GM19240 (cell line): ENCODE measurements around the gene TMCO4.
"Not testable (repeated sequence)": the region's sequence is repeated elsewhere in the genome, so short reads cannot be mapped to it uniquely, and the experiment has no call there.

Experiments
- DNase-seq: peaks from one replicate; pipeline ENCODE4 v3.0.0; 2011; ENCODE audit warnings: low spot score; ENCODE audit not compliant: insufficient read length

The TMCO4 gene

DNA sequence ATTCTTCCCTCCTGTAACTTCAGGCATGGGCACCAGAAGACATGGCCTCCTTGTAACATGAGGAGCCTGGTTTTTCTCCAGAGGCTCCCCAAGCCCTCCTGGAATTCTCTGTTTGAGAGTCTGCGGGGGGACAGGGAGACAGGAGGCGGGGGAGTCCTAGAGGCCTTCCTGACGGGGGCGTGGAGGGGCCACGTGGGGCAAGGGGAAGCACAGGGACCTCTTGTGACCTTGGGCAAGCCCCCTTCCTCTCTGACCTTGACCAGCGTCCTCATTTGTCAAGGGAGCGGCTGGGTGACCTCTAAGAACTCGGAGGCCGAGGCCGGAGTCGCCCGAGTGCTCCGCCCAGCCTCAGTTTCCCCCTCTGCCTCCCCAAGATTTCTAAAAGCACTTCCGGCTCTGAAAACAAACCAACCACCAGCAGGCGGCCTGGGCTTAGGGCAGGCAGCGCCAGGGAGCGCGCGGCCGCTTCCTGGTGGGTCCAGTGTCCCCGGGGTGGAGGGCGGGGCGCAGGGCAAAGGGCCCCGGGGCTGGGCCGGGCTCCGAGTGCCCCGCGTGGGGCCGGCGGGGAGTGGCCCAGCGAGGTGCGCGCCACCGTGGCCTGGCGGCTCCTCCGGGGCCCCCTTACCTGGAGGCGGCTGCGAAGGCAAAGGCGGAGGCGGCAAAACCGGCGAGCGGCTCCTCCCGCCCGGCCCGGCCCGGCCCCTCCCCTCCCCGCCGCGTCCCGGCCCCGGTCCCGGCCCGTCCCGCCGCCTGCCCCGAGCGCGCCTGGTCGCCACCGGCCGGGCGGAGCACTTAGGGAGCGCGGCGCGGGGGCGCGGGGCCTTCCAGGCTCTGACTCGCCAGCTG, at the start of gene TMCO4:
Gene TMCO4, minus strand, starts transcription at position 687 of the 846 bp plus-strand sequence. CDS start 19,158 bp downstream, outside the sequence.
- peak; percentile 45 for DNase-seq

DNA sequence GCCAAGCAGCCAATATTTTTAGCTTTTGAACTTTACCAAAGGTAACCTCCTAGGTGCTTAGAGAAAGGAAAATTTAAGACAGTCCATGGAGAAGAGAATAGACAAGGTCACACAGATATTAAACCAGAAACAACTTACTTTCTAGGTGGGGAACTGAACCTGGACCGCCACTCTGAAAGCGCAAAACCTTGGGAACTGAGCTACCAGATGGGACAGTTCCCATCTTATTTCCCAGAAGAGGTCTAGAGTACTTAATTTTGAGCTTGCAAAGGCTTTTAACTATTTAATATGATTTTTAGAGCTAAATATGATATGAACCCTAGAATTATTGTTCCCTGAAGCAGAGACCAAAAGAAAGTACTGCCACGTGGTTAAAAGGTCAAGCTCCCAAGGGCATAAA, 49.6 kb upstream of the TMCO4 start:
- DNase-seq: not testable (repeated sequence)

DNA sequence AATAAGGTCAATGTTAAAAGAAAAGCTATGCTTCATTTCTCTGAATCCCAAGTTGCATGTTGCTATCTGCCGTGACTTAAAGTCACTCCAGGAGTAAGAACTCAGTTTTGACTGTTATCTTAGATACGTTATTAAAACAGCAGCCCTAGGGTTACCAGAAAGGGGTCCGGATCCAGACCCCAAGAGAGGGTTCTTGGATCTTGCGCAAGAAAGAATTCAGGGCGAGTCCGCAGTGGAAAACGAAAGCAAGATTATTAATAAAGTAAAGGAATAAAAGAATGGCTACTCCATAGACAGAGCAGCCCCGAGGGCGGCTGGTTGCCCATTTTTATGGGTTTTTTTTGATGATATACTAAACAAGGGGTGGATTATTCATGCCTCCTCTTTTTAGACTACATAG, 47.6 kb upstream of the TMCO4 start:
- not testable (repeated sequence) for DNase-seq

DNA sequence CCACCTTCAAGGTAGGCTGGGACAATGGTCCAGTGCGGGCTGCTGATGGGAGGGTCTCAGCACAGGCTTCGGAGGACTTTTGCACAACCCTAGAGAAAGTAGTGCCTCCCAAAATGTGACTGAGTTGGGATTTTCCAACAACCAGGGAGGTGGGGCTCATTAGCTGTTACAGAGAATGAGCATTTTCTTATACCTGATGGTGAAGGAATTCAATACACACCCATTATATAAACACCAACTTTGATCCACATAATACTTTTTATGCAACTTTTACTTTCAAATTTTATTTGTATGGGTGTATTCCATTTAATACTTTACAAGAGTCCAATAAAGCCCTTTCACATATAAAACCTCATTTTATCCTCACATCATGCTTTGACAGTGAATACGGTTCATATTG, 46.6 kb upstream of the TMCO4 start:
- DNase-seq: no peak

DNA sequence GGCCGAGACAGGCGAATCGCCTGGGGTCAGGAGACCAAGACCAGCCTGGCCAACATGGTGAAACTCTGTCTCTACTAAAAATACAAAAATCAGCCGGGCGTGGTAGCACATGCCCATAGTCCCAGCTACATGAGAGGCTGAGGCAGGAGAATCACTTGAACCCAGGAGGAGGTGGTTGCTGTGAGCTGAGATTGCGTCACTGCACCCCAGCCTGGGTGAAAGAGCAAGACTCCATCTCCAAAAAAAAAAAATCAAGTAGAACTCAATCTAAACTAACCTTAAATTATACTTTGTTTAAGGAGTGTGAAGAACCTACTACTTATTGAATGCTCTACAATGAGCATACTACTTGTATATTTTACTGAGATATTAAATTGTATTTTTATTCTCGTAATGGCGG, 45.8 kb upstream of the TMCO4 start:
- DNase-seq: no peak

DNA sequence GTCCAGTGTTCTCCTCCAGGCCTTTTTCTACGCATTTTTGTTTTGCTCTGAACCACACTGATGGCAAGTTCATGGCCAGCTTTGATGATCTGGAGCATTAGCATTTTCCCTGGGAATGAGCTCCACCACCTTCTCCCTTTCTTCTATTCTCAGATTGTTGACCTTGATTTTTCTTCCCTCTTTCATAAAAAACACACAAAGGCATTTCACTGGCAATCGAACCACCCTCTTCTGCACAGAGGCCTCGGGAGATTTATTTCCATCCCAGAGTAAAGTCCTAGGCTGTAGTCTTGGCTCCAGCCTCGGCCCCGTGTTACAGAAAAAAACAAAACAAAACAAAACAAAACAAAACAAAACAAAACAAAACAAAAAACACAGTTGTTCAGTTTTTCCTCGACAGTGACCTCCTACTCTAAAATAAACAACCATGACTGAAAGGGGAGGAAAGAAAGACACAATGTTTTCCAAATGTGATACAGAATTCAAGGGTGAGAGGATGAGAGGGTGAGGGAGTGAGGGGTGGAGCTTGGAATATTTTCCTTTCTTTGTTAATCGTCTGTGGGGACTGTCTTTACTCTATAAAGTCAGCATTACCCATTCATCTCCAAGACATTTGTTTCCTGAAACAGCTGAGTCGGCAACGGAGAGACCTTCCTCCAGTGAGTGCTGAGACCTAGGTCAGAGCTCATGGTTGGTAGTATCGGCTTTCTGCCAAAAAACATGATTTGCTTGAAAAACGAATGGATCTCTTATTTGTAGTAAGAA, 45.2 kb upstream of the TMCO4 start:
- DNase-seq: no peak

DNA sequence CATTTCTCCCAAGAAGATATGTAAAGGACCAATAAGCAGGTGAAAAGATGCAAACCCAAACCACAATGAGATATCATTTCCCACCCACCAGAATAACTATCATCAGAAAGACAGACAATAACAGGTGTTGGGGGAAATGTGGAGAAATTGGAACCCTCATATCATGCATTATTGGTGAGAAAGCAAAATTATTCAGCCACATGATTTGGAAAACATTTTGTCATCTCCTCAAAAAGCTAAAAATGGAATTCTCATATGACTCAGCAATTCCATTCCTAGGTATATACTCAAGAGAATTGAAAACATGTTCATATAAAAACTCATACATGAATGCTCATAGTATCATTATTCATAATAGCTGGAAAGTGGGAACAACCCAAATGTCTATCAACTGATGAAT, 40.5 kb upstream of the TMCO4 start:
- DNase-seq: no peak

DNA sequence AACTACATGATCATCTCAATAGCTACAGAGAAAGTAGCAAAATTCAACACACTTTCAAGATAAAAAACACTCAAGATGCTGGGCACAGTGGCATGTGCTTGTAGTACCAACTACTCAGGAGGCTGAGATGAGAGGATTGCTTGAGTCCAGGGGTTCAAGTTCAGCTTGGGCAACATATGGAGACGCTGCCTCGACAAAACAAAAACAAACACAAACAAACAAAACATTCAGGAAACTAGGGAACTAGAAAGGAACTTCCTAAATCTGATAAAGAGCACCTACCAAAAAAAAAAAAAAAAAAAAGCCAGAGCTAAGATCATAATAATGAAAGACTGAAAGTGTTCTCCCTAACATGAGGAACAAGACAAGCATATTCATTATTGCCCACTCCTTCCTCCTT, 38.1 kb upstream of the TMCO4 start:
- no peak for DNase-seq

DNA sequence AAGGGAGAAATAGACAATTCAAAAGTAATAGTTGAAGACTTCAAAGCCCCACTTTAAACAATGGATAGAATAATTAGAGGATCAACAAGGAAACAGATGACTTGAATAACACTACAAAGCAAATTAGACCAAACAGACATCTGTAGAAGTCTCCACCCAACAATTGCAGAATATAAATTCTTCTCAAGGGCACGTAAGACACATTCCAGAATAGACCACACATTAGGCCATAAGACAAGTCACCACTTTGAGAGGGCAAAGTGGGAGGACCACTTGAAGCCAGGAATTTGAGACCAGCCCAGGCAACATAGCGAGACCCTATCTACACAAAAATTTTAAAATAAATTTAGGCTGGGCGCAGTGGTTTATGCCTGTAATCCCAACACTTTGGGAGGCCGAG, 35.9 kb upstream of the TMCO4 start:
- DNase-seq: no peak

DNA sequence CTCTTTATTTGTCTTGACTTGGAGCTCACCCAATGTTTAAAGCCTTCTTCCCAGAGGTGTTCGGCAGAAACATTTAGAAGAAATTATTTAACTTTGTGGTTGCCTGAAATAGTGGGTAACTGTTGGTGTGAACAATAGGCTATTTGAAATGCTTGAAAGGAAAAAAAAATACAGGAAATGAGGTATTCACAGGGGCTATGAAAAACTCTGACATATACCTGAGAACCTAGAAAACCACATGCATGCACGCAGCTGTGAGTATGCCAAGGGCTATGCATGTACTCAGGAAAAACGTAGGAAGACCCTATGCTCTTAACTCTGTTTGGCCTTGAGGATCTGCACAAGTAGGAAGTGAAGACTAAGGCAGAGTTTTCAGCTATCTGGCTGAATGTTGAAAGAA, 31.7 kb upstream of the TMCO4 start:
- no peak for DNase-seq

DNA sequence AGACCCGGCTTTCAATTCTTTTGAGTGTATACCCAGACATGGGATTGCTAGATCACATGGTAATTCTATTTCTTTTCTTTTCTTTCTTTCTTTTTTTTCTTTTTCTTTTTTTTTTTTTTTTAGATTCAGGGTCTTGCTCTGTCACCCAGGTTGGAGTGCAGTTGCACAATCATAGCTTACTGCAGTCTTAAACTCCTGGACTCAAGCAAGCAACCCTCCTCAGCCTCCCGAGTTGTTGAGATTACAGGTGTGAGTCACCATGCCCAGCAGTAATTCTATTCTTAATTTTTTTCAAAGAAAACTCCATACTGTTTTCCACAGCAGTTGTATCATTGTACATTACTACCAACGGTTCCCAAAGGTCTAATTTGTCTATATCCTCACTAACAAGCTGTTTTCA, 28.8 kb upstream of the TMCO4 start:
- DNase-seq: no peak

DNA sequence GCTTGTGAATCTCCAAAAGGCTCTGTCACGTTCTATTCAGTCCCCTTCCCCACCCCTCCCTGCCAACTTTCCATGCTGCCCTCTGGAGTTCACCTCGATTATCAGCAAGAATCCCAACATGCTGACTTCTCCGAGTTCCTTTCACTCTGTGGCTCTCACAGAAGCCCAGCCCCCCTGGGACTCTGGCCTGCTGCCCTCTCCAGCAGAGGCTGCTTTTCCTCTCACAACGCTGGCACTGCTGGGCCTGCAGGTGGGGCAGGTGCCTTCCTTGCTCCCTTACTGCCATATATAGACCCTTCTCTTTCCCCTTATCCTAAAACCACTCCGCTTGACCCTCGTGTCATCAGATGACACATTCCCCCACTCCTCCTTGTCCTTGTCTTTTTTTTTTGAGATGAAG, 25.6 kb upstream of the TMCO4 start:
- no peak for DNase-seq

DNA sequence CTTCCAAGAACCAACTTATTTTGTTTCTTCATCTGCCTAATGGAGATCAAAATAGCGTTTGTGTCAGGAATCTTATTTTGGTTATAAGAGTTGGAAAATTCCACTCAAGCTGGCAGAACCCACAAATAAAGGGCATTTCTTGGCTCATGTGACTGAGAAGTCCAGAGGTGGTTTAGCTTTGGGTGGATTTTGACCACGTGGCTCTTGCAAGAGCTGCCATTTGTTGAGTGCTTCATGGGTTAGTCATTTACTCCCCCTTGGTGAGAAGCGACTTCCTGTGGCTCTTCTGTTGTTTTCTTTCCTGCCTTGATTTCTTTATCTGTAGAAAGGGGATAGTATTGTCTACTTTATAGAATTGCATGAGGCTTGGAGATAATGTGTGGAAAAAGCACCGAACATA, 24.8 kb upstream of the TMCO4 start:
- no peak for DNase-seq

DNA sequence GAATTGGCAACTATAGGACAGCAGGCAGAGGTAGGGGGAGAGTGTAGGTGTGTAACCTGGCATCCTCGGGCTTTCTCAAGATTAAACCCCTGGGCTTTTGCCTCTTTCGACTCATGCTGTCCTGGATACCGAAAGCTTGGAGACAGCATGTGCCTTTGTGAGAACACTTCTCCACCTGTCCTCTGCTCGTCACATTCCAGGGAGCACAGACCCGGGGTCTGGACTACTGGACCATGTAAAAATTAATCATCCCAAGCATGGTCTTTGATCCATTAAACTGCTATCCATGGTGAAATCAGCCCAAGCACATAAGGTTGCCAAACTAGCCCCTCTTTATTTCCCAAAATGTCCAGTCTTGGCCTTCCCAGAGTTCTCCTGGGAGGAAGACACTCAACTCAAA, 24.3 kb upstream of the TMCO4 start:
- no peak for DNase-seq

DNA sequence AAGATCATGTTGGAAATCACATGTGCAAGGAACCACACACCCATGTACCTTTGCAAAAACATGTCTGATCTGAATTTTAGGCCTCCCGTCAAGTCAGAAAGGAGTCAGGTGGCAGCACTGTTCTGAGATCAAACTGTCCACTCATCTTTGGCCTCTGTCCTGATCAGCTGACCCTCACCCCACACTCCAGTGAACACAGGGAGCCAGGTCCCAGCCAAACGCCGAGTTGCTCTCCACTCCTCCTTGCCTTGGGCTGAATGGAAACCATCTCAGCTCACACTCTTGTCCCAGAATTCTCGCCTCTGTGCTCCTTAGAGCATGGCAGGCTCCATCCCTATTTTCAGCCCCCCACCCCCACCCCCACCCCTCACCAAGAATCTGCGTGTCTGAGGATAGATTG, 20.0 kb upstream of the TMCO4 start:
- DNase-seq: no peak

DNA sequence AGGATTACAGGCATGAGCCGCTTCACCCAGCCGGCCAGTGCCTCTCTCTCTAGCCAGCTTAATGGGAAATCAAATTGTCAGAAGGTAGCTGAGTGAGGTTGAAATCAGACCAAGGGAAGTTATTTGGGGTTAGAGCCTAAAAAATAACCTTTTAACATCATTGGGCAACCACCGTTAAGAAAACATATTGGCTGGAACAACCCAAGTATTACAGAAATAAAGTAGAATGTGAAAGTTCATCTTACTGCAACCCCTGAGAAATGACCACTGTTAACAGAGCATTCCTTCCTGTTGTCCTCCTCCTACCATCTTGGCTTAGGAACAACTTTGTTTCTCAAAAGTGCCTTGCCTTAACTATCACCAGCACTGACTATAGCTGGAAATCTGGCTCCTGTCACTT, 18.6 kb upstream of the TMCO4 start:
- DNase-seq: no peak

DNA sequence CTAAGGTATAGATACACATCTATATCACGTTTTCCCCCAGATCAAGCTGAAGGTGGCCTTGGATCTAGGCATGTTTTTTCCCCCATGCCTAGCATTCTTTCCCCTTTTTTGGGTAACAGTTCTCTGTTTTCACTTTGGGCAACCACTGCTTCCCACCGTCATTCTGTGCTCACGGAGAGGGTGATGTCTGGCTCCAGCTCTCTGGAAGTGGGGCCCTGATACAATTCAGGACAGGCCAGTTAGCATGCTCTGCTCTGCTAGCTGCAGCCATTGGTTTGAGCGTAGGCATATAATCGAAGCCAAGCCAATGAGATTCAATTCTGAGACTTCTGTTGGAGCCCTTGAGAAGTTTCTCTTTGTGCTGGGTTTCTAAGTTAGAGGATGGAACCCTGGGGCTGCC, 17.4 kb upstream of the TMCO4 start:
- no peak for DNase-seq

DNA sequence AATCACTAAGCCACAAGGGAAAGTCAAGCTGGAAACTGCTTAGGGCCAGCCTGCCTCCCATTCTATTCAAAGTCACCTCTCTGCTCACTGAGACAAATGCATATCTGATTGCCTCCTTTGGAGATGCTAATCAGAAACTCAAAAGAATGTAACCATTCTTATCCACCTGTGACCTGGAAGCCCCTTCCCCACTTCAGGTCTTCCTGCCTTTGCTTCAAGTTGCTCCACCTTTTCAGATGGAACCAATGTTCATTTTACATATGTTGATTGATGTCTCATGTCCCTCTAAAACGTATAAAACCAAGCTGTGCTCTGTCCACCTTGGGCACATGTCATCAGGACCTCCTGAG, 17.0 kb upstream of the TMCO4 start:
- not testable (repeated sequence) for DNase-seq

DNA sequence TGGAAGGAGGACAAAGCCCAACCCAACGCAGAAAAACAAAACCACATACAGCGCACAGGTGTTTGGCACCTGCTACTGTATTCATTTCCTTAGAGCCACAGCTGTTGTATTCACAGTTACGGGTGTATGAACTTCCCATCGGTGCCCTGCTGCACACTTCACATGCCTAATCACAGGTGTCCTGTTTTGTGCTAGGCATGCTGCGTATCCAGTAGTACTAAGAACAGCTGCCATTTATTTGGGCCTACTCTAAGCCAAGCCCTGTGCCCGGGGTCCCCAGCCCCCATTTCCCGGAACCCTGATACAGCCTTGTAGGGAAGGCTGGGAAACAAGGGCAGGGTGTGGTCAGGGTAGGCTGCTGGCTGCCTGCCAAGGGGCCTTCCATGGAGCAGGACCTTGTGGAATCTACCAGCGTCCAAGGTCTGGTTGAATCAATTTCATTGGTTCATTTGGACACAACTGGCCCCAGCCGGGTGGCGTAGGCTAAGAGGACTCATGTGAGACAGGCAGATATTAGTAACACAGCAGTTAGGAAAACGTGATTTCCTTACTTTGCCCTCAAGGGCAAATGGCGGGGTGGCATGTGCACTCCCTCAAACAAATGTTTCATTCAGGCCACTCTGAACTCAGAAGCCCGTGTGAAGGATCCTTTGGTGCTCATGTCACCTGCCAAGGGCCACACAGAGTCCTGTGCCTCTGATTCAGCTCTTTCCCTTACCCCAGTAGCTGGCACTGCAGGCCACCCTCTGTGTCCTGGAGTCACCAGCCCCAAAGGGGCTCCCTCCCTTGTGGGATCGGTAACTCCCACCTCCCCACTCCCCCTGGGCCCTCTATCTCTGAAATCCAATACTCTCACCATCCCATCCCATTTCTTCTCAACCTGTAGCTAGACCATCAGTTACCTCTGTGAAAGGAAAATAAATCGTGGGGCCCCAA, 16.4 kb upstream of the TMCO4 start:
- no peak for DNase-seq

DNA sequence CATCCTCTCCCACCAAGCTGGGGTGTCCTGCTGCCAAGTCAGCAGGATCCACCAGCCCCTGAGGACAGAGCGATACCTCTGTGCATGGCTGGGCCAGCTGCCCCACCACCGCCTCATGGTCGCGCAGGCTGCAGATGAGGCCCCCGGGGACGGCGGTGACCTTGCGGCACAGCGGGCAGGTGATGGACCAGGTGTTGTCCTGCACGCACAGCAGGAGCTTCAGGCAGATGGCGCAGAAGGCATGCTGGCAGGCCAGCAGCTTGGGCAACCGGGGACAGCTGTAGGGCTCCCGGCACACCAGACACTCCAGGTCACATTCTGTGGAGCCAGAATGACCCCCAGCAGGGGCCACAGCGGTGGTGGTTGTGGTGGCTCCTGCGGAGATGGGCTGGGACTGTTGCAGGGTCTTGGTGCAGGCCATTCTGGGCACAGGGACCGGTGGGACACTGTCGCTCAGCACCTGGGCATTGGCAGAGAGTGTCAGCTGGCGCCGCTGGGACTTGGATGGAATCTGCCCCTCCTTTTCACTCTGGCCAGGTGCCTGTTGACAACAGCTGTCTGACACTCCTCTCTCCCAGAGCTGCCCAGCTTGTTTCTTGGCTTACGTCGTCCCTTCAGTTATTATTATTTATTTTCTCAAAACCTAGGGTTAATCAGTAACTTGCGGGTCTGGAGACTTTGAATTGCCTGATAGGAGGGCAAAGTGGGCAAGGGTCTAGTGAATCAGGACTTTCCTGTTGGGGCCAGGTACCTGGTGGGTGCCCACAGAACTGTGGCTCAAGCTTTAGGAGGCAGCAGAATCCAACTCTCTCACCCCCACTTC, 15.2 kb upstream of the TMCO4 start, which contains the start of gene RNF186:
Gene RNF186, minus strand, starts transcription at position 603 of the 823 bp plus-strand sequence. Its CDS starts 182 bp downstream, at position 421.
- DNase-seq: no peak

DNA sequence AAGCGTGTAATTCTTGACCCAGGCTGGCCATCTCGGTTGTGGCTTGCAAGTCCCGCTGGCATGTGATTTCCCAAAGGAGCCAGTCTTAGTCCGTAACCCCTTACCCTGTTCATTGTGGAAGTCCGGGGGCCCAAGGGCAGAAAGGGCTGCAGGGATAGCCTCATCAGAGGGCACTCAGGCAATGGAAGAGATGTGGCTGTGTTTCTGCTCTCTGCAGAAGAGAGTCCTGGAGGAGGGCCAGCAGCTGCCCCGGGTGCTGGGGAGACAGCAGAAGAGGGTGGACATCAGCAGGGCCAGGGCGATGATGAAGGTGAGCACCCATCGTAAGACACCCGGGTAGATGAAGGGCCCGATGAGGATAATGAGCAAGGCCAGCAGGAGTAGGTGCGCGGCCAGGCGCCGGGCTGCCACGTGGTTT, 14.5 kb upstream of the TMCO4 start:
- no peak for DNase-seq
